CD14-positive monocyte (primary cell): ENCODE results near the gene AKAIN1. TPM values are rescaled to one million over a fixed set of nuclear protein-coding genes. Genes with fewer than 3 reads are reported as not detected.
A peak's percentile ranks its signal among the peaks of the same experiment; 100 is the strongest.

Source experiments
- DNase-seq, 3 donors: peaks; one replicate each; pipeline ENCODE4 v3.0.0-alpha.2; 2011 to 2022
- H2AFZ ChIP-seq: 2 replicates; pipeline ENCODE4 v1.6.0; 2012; ENCODE audit warnings: mild to moderate bottlenecking, low read depth, low read length, inconsistent platforms; ENCODE audit not compliant: insufficient read depth, poor library complexity, severe bottlenecking
- H3K27ac ChIP-seq, 2 donors: 1 replicate in 1 of 2; 2 replicates in 1 of 2; pipeline ENCODE4 v1.5.1; 2012 to 2013; ENCODE audit warnings: low read length in 2 of 2, control low read depth in 1 of 2, inconsistent platforms in 1 of 2, low read depth in 1 of 2, mild to moderate bottlenecking in 1 of 2
- H3K27me3 ChIP-seq, 2 donors: one replicate each; pipeline versions ENCODE4 v1.6.0 to v1.6.1; 2011 to 2013; ENCODE audit warnings: low read length in 2 of 2; ENCODE audit not compliant: control insufficient read depth in 2 of 2, insufficient read depth in 2 of 2
- H3K36me3 ChIP-seq, 2 donors: replicated peaks in 1 of 2; 1 replicate in 1 of 2; 2 replicates in 1 of 2; pipeline versions ENCODE4 v1.5.1 to v1.6.1; 2012 to 2013; ENCODE audit warnings: low read length in 2 of 2, control low read depth in 1 of 2, inconsistent platforms in 1 of 2, mild to moderate bottlenecking in 1 of 2; ENCODE audit not compliant: insufficient read depth in 2 of 2, control insufficient read depth in 1 of 2
- H3K4me1 ChIP-seq, 2 donors: 1 replicate in 1 of 2; 2 replicates in 1 of 2; pipeline versions ENCODE4 v1.5.1 to v1.6.1; 2012 to 2013; ENCODE audit warnings: low read length in 2 of 2, control low read depth in 1 of 2, inconsistent platforms in 1 of 2, mild to moderate bottlenecking in 1 of 2, moderate library complexity in 1 of 2; ENCODE audit not compliant: insufficient read depth in 2 of 2, control insufficient read depth in 1 of 2
- H3K4me2 ChIP-seq: replicated peaks from 2 replicates; pipeline ENCODE3; 2012; ENCODE audit warnings: low read length, moderate library complexity, mild to moderate bottlenecking; ENCODE audit not compliant: poor library complexity, severe bottlenecking; ENCODE audit errors: extremely low read depth
- H3K4me3 ChIP-seq, 3 experiments: fragments of 200-600 bp in 1 of 3; sonication (generic) in 1 of 3; replicated peaks in 1 of 3; 1 replicate in 2 of 3; 2 replicates in 1 of 3; pipeline ENCODE4 v1.5.1; 2011 to 2013; ENCODE audit warnings: low read length in 3 of 3, mild to moderate bottlenecking in 3 of 3, control low read depth in 2 of 3, low read depth in 2 of 3, inconsistent platforms in 1 of 3, moderate library complexity in 1 of 3
- H3K79me2 ChIP-seq: 2 replicates; pipeline ENCODE4 v1.6.0; 2012; ENCODE audit warnings: mild to moderate bottlenecking, control low read depth, inconsistent platforms, low read length, moderate library complexity; ENCODE audit not compliant: insufficient read depth
- H3K9ac ChIP-seq: 2 replicates; pipeline ENCODE4 v1.6.0; 2017; ENCODE audit warnings: low read length, mild to moderate bottlenecking; ENCODE audit not compliant: insufficient read depth, poor library complexity, severe bottlenecking
- H3K9me3 ChIP-seq, 2 donors: replicated peaks in 1 of 2; 1 replicate in 1 of 2; 2 replicates in 1 of 2; pipeline versions ENCODE4 v1.5.1 to v1.6.1; 2012 to 2013; ENCODE audit warnings: low read length in 2 of 2, control low read depth in 1 of 2; ENCODE audit not compliant: control insufficient read depth in 1 of 2, insufficient read depth in 1 of 2
- H4K20me1 ChIP-seq: 2 replicates; pipeline ENCODE4 v1.6.0; 2012; ENCODE audit warnings: mild to moderate bottlenecking, low read length, control low read depth, moderate library complexity; ENCODE audit not compliant: insufficient read depth
- H3K27ac Mint-ChIP-seq, 7 donors: one replicate each; pipeline ENCODE4 v1.8.0; 2020; ENCODE audit warnings: mild to moderate bottlenecking in 7 of 7, mixed read lengths in 7 of 7, moderate library complexity in 6 of 7, inconsistent platforms in 2 of 7
- H3K27me3 Mint-ChIP-seq, 3 donors: one replicate each; pipeline ENCODE4 v1.8.0; 2021 to 2022; ENCODE audit warnings: low read depth in 3 of 3, mild to moderate bottlenecking in 3 of 3, mixed read lengths in 3 of 3, moderate library complexity in 3 of 3, inconsistent platforms in 1 of 3
- H3K36me3 Mint-ChIP-seq, 2 donors: one replicate each; pipeline ENCODE4 v1.8.0; 2020; ENCODE audit warnings: mixed read lengths in 2 of 2, inconsistent platforms in 1 of 2, mild to moderate bottlenecking in 1 of 2
- H3K4me1 Mint-ChIP-seq: one replicate; pipeline ENCODE4 v1.8.0; 2020; ENCODE audit warnings: mild to moderate bottlenecking, mixed read lengths
- H3K4me3 Mint-ChIP-seq, 2 donors: one replicate each; pipeline ENCODE4 v1.8.0; 2020; ENCODE audit warnings: mild to moderate bottlenecking in 2 of 2, mixed read lengths in 2 of 2, moderate library complexity in 1 of 2
- H3K9me3 Mint-ChIP-seq, 7 donors: one replicate each; pipeline ENCODE4 v1.8.0; 2020 to 2022; ENCODE audit warnings: mixed read lengths in 7 of 7, mild to moderate bottlenecking in 6 of 7, moderate library complexity in 6 of 7, inconsistent platforms in 2 of 7
- WGBS: methylation state at CpG from one replicate; pipeline ENCODE4 v1.1.5; 2013; ENCODE audit warnings: missing lambda C conversion rate; ENCODE audit not compliant: insufficient coverage; 5-methylcytosine and 5-hydroxymethylcytosine counted together
- intact Hi-C, 2 donors: fragments of 100-400 bp; cut with micrococcal nuclease; formaldehyde crosslinking; loops; one replicate each; pipeline versions ENCODE4 v1.15.0 to v1.15.1; 2023
- polyA plus RNA-seq, 3 donors: library from polyadenylated mRNA; depleted of rRNA in 1 of 3; unstranded in 2 of 3; stranded (reverse) in 1 of 3; fragments of 300-500 nt in 2 of 3; fragments of >200 nt in 1 of 3; fragmentation: Illumina TruSeq in 2 of 3; gene quantifications; 1 replicate in 2 of 3; 2 replicates in 1 of 3; pipeline ENCODE4 v1.2.3, GENCODE V29; 2012 to 2021
- TF ChIP-seq, protein P1 (sequence below): fragments of 200-600 bp; IDR thresholded peaks from one replicate; pipeline ENCODE4 v1.8.0; 2022; ENCODE audit warnings: antibody characterized with exemption, mild to moderate bottlenecking

AKAIN1 gene
- polyA plus RNA-seq, 3 donors, result not detected

GRCh38 chr18:5198311-5198710 is 1.3 kb upstream of the AKAIN1 start:
- peaks cover 5 to 30% of the 10 kb centered on the region in 2 donors for H3K9me3 ChIP-seq
- no peak overlapping the region for H3K4me2 ChIP-seq
- no peak overlapping the region for H3K4me3 ChIP-seq
- intact Hi-C loops, result no loop called here
- no peaks in the 10 kb centered on the region for H4K20me1 ChIP-seq
- Mint-ChIP-seq H3K27me3 (peaks cover 51 to 62% (median 52%) of the 10 kb centered on the region in 3 donors), H3K4me3 (peak overlapping the region in 1 of 2 donors; percentile 77), H3K9me3 (peaks cover under 1 to 24% (median 6%) of the 10 kb centered on the region in 7 donors), H3K4me1 (peaks cover 2% of the 10 kb centered on the region), H3K27ac (no peak overlapping the region), H3K36me3 (peaks cover 0 to 2% of the 10 kb centered on the region in 2 donors)
- no peak overlapping the region for H3K27ac ChIP-seq
- H3K79me2 ChIP-seq, result no peaks in the 10 kb centered on the region
- WGBS, result 80% methylated on average over 2 of the region's 3 CpGs
- no peaks in the 10 kb centered on the region for H3K4me1 ChIP-seq
- no peak overlapping the region for H3K9ac ChIP-seq
- H2AFZ ChIP-seq, result no peak overlapping the region
- TF ChIP-seq, protein P1, sequence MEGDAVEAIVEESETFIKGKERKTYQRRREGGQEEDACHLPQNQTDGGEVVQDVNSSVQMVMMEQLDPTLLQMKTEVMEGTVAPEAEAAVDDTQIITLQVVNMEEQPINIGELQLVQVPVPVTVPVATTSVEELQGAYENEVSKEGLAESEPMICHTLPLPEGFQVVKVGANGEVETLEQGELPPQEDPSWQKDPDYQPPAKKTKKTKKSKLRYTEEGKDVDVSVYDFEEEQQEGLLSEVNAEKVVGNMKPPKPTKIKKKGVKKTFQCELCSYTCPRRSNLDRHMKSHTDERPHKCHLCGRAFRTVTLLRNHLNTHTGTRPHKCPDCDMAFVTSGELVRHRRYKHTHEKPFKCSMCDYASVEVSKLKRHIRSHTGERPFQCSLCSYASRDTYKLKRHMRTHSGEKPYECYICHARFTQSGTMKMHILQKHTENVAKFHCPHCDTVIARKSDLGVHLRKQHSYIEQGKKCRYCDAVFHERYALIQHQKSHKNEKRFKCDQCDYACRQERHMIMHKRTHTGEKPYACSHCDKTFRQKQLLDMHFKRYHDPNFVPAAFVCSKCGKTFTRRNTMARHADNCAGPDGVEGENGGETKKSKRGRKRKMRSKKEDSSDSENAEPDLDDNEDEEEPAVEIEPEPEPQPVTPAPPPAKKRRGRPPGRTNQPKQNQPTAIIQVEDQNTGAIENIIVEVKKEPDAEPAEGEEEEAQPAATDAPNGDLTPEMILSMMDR, result no peak
- H3K36me3 ChIP-seq, result no peaks in the 10 kb centered on the region
- DNase-seq, result no peak
- peaks cover 54 to 55% of the 10 kb centered on the region in 2 donors for H3K27me3 ChIP-seq

DNA sequence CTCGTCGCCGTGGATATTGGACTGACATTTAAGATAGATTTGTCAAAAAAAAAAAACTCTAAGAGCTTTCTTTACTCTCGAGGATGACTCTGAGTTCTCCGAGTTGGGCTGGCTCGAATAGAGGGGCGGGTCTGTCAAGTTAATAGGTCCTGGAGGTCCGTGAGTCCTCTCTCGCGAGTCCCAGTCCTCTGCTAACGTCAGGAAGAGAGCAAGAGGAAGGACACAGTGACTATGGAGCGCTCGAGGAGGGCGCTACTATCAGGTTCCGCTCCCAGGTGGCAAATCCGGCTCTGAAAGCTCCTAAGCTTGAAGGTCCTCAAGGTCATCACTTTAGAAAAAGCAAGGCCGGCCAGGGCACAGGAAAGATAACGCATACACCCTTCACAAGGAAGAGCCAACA is 404 bp upstream of the AKAIN1 start:
- DNase-seq, result no peak
- peaks cover 56% of the 10 kb centered on the region in 2 donors for H3K27me3 ChIP-seq
- no peak overlapping the region for H3K4me2 ChIP-seq
- no peak overlapping the region for H3K4me3 ChIP-seq
- H3K36me3 ChIP-seq, result no peaks in the 10 kb centered on the region
- Mint-ChIP-seq H3K27me3 (peaks cover 50 to 62% (median 53%) of the 10 kb centered on the region in 3 donors), H3K9me3 (peaks cover 0 to 24% (median 6%) of the 10 kb centered on the region in 7 donors), H3K4me3 (peak overlapping the region in 1 of 2 donors; percentile 77), H3K4me1 (peaks cover 2% of the 10 kb centered on the region), H3K27ac (no peak overlapping the region), H3K36me3 (peaks cover 0 to 2% of the 10 kb centered on the region in 2 donors)
- intact Hi-C loops, result no loop called here
- no peak overlapping the region for H3K27ac ChIP-seq
- H3K9ac ChIP-seq, result no peak overlapping the region
- H3K79me2 ChIP-seq, result no peaks in the 10 kb centered on the region
- no peak overlapping the region for H2AFZ ChIP-seq
- H3K4me1 ChIP-seq, result no peaks in the 10 kb centered on the region
- H3K9me3 ChIP-seq, result peaks cover 5 to 30% of the 10 kb centered on the region in 2 donors
- TF ChIP-seq, protein P1, result no peak
- 7% methylated on average over 12 of the region's 18 CpGs for WGBS
- H4K20me1 ChIP-seq, result no peaks in the 10 kb centered on the region
